NCI-H526 treated with DMSO at 0.1 percent for 48 hours (cell line): ENCODE measurements around the gene DLD.
"Not testable (repeated sequence)": the region's sequence is repeated elsewhere in the genome, so short reads cannot be mapped to it uniquely, and the experiment has no call there.

Source experiments
- DNase-seq: peaks from one replicate; lab custom pipeline; 2025; lab: John Stamatoyannopoulos, UW

DLD gene

GRCh38 chr7:107945332-107945731, 54.3 kb downstream of the DLD start:
- no peak for DNase-seq

DNA sequence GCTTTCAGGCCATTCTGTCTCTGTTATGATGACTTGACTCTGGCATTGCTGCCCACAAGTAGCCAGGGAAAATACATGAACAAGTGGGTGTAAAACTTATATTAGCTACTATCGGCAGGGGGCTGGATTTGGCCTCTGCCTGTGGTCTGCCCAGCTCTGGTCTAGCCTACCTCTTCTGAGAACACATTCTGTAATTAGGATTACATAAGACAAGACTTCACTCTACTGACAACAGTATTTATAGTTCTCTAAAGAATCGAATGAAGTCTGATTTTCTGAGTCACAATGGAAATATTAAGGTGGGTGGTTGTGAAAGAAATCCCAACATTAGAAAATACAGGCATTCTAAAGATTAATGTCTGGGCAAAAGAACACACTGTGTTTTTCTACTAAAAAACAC, 55.5 kb downstream of the DLD start:
- DNase-seq, result no peak

- no peak for DNase-seq
Observed at GRCh38 chr7:107946881-107947280, 55.9 kb downstream of the DLD start.

DNA sequence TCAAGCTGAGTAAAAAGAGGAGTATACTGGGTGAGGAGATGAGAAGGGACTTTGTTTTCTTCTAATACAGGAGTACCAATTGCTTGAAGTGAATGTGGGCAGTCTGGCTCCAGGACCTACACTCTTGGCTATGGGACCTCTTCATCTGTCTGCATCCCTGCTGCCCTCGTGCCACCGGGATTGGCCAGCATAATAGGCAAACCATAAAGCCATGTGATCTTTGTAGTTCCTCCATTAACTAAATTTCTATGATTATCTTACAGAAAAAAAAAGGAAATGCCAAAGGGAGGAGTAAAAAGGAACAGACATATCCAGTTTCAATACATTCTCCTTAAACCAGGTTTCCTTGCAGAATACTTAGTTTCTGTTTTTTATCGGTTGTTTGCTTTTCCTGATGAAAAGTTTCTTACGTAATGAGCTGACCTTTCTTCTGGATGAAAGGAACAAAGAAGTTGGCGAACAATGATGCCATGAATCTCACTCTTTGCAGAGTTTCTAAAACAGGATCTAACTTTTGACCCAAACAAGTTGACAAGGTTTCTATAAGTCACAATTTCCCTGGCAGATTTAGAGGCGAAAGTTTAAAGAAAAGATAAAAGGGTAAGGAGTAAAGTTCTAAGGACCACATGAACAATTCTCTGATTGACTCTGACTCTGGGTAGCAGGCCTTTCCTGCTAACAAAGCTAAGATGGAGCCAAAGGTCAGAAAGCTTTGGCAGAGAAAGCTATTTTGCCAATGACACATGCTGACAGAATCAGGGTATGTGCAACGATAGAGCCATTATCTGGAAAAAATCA, 57.9 kb downstream of the DLD start:
- DNase-seq, result no peak

GRCh38 chr7:107949443-107949935, 58.5 kb downstream of the DLD start:
- DNase-seq, result no peak

GRCh38 chr7:107951172-107951787, 60.3 kb downstream of the DLD start:
- no peak for DNase-seq

- no peak for DNase-seq
Observed at GRCh38 chr7:107951896-107952295, 60.9 kb downstream of the DLD start.

- no peak for DNase-seq
Observed at GRCh38 chr7:107953265-107953923, 62.4 kb downstream of the DLD start.

- no peak for DNase-seq
Observed at GRCh38 chr7:107953924-107954303, 62.9 kb downstream of the DLD start.

- DNase-seq, result no peak
Observed at GRCh38 chr7:107955394-107955793, 64.4 kb downstream of the DLD start.

DNA sequence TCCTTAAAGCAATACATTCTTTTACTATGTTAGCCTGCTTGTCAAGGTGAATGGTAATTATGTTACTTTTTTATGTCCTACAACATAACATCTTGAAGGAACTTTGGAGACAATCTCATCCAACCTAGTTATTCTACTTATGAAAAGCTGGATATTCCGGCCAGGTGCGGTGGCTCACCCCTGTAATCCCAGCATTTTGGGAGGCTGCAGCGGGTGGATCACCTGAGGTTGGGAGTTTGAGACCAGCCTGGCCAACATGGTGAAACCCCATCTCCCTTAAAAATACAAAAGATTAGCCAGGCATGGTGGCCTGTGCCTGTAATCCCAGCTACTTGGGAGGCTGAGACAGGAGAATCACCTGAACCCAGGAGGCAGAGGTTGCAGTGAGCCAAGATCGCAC, 66.0 kb downstream of the DLD start:
- DNase-seq, result not testable (repeated sequence)

DNA sequence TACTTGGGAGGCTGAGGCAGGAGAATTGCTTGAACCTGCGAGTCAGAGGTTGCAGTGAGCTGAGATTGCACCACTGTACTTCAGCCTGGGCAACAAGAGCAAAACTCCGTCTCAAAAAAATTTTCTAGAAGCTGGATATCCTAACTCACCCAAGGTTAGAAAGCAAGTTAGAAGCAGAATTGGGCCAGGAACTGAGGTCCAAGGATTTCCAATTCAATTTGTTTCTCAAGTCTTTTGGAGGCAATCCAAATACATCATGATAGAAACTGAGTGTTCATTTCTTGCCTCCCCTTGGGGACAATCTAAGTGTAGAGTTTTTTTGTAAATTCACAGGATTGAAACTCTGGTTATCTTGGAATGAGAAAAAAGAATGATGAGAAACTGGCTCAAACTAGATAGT, 66.5 kb downstream of the DLD start:
- DNase-seq, result no peak

DNA sequence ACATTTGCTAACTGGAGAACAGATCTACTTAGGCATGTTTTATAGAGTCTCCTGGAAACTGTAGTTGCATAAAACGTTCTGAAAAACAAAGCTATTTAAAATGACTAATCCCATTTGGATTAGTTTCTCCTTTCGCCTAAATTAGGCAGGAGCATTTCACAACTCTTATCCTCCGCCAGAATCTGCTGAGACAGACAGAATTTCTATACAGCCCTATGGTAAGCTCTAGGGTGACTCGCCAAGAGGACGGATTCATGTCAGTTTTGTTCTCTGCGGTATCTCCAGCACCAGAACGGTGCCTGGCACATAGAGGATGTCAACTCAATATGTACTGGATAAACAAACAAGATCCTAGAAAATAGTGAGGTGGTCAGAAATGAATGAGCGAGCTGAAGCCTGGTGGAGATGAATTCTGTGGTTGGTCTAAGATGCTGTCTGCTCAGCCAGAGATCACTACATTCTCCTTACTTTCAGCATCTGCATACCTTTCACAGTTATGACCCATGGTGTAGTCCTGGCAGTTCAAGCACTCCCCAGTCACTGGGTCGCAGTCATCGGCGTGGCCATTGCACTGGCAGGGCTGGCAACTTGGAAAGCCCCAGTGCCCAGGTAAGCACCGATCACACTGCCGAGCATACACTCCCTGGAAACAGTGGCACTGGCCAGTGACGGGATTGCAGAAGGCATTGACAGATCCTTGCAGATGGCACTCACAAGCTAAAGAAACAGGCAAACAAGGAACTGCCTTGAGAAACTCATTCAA, 68.0 kb downstream of the DLD start:
- DNase-seq, result no peak

DNA sequence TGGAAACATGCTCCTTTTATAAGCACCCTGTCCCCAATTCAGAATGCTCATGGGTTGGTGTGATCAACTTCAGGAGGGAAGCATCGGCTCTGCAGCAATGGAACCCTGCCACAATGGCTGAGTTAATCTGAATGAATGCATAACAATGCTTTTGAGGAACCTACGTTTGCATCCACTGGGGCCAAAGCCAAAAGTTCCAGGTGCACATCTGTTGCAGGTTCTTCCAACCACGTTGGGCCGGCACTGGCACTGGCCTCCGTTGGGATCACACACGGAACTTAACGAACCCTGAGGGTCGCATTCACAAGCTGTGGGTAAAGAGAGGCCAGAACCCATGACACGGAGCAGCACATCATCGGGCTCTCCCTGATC, 68.5 kb downstream of the DLD start:
- no peak for DNase-seq

DNA sequence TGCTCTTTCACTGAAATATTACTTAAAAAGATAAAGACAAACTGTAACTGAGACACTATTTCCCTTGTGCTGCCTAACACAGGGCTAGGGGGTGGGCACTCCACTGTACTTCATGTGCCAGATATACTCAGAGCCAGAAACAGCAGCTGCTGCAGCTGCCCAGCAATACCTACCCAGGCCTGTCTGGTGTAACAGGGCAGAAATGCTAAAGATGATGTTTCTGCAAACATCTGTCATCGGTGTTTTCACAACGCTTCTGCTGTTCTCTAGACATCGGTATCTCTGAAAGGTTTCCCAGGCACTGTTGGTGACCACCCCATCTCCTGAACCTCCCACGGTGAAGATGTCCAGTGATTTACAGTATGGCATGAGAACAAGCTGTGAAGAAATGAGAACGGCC, 69.3 kb downstream of the DLD start:
- DNase-seq, result no peak

DNA sequence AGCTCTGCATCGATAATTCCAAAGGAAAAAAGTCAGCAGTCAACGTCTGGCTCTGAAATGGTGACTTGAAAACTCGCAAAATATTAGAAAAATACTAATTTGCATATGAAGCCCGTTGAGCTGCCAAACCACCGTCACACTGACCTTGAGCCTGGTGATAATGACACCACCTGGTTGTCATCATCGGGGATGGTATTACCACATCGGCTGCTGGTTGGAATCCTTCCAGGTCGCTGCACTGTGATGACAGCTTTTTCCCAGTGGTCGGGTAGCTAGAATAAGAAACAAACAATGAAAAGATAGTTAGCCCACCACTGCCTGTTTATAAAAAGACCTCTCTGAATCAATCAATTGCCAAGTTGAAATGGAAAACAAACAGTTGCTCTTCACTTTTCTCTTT, 70.4 kb downstream of the DLD start:
- DNase-seq, result no peak

GRCh38 chr7:107962817-107963216, 71.8 kb downstream of the DLD start:
- no peak for DNase-seq

- DNase-seq, result no peak
Observed at GRCh38 chr7:107964510-107964909, 73.5 kb downstream of the DLD start.

DNA sequence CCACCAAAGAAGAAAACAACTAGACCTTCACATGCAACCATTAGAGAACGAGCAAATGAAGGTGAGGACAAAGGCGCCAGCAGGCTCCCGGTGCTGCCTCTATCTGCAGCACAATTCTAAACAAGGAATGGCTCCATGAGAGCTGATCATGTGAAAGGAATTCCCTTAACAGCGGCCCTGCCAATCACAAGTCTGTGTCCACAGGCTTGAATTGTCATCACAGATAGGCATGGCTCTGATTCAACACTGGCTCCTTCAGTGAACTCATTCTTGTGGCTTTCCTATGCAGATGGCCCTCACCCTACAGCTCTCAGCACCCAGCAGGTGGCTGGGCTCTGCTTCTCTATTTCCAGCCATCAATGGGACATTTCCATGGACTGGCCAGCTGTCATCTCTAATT, 75.7 kb downstream of the DLD start:
- DNase-seq, result no peak

- no peak for DNase-seq
Observed at GRCh38 chr7:107967420-107967819, 76.4 kb downstream of the DLD start.

GRCh38 chr7:107968449-107968848, 77.5 kb downstream of the DLD start:
- no peak for DNase-seq

DNA sequence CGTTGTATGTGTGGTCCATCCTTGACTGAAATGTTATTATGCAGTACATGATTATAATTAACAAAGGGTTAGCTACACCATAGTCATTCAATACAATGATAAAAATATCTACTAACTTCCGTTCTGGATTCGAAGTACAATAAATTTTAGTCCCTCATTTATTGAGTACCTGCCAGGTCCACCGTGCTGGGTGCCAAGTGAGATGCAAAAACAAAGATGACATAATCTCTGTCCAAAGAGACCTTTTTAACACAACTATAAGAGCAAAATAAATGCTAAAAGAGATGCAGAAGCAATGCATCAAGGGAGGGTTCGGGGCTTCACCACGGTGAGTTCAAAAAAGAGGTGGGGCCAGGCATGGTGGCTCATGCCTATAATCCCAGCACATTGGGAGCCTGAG, 78.9 kb downstream of the DLD start:
- DNase-seq, result no peak
